Spleen (tissue), 11 donors: Measurements from ENCODE around the gene TMEM120B. TPM values are rescaled to one million over a fixed set of nuclear protein-coding genes. Genes with fewer than 3 reads are reported as not detected.

Source experiments
- DNase-seq: peaks from one replicate; pipeline ENCODE4 v3.0.0-alpha.2; 2020
- H3K27ac ChIP-seq, 8 donors: fragments of 200-600 bp; sonication (generic) in 7 of 8; 1 replicate in 4 of 8; 2 replicates in 4 of 8; pipeline versions ENCODE4 v1.5.0 to v1.8.0; 2016 to 2021; ENCODE audit warnings: inconsistent platforms in 4 of 8, mild to moderate bottlenecking in 4 of 8, moderate library complexity in 1 of 8
- H3K27me3 ChIP-seq, 7 donors: fragments of 200-600 bp; sonication (generic) in 6 of 7; replicated peaks in 1 of 7; 1 replicate in 4 of 7; 2 replicates in 3 of 7; pipeline versions ENCODE4 v1.5.0 to v1.8.0; 2016 to 2021; ENCODE audit warnings: inconsistent platforms in 3 of 7, mild to moderate bottlenecking in 1 of 7
- H3K36me3 ChIP-seq, 6 donors: fragments of 200-600 bp; sonication (generic) in 5 of 6; 1 replicate in 4 of 6; 2 replicates in 2 of 6; pipeline versions ENCODE4 v1.5.0 to v1.8.0; 2016 to 2021; ENCODE audit warnings: inconsistent platforms in 2 of 6
- H3K4me1 ChIP-seq, 6 donors: fragments of 200-600 bp; sonication (generic) in 5 of 6; 1 replicate in 3 of 6; 2 replicates in 3 of 6; pipeline versions ENCODE4 v1.5.0 to v1.8.0; 2016 to 2021; ENCODE audit warnings: inconsistent platforms in 3 of 6
- H3K4me3 ChIP-seq, 8 donors: fragments of 200-600 bp; sonication (generic) in 7 of 8; 1 replicate in 4 of 8; 2 replicates in 4 of 8; pipeline versions ENCODE4 v1.5.0 to v1.8.0; 2016 to 2021; ENCODE audit warnings: inconsistent platforms in 4 of 8, mild to moderate bottlenecking in 4 of 8, moderate library complexity in 2 of 8
- H3K9me3 ChIP-seq, 8 donors: fragments of 200-600 bp; sonication (generic) in 7 of 8; 1 replicate in 4 of 8; 2 replicates in 4 of 8; pipeline versions ENCODE4 v1.5.0 to v1.8.0; 2016 to 2021; ENCODE audit warnings: inconsistent platforms in 4 of 8
- CTCF ChIP-seq, 11 experiments: fragments of 200-600 bp in 7 of 11; fragments of 450-650 bp in 4 of 11; sonication (generic) in 4 of 11; IDR thresholded peaks in 8 of 11; conservative IDR thresholded peaks in 3 of 11; 1 replicate in 7 of 11; 2 replicates in 4 of 11; pipeline versions ENCODE4 v1.4.0 to v1.8.0; 2016 to 2021; ENCODE audit warnings: antibody characterized with exemption in 11 of 11, inconsistent platforms in 4 of 11, mild to moderate bottlenecking in 1 of 11
- POLR2A ChIP-seq, 3 donors: fragments of 450-650 bp; IDR thresholded peaks; one replicate each; pipeline ENCODE4 v1.5.1; 2017; ENCODE audit warnings: antibody characterized with exemption in 3 of 3, mild to moderate bottlenecking in 1 of 3
- POLR2AphosphoS5 ChIP-seq, 3 donors: sonication (generic); formaldehyde crosslinking; IDR thresholded peaks; one replicate each; pipeline ENCODE4 v1.5.1; 2017; ENCODE audit warnings: antibody characterized with exemption in 3 of 3
- WGBS, 5 donors: extraction: QIAGEN DNeasy Blood & Tissue Kit in 3 of 5; methylation state at CpG; one replicate each; pipeline versions ENCODE4 v1.1.5 to v1.1.7; 2013 to 2018; 5-methylcytosine and 5-hydroxymethylcytosine counted together
- intact Hi-C: fragments of 100-400 bp; cut with DNase I; formaldehyde crosslinking; loops from one replicate; pipeline ENCODE4 v1.15.0; 2023; ENCODE audit warnings: low total_unique reads
- polyA plus RNA-seq, 3 donors: library from polyadenylated mRNA; stranded (reverse); fragments of 200-250 nt; gene quantifications; one replicate each; pipeline ENCODE4 v1.2.1, GENCODE V29; 2013
- total RNA-seq, 7 donors: library from RNA; depleted of rRNA in 3 of 7; stranded (reverse); fragments of >200 nt in 3 of 7; fragmentation: NEBNext Ultra II Directional in 4 of 7; extraction: Animal tissue kit (Norgen Biotek cat#: 25700) in 4 of 7; gene quantifications; one replicate each; pipeline versions ENCODE4 v1.1.0 to v1.2.1, GENCODE V29; 2016 to 2021
- donor health status: healthy with polysubstance abuse.
- donor health status: DM: no; HTN: no; CAD: no; lungs with moderate emphysema.
- donor health status: DM: no; HTN: no; CAD: no.
- donor health status: Bipolar disorder and iron deficiency.
- donor health status: healthy.
- donor health status: DM: no; HTN: no; CAD: no.
- donor health status: DM: yes; HTN: yes; CAD: no.

Gene TMEM120B
- total and polyA plus RNA-seq, 10 donors, result 2.9 to 8.9 (median 5.8) TPM

- intact Hi-C loops, result no loop called here
- TF ChIP-seq POLR2A (IDR thresholded peaks at IDR 0.05), result peak in 1 of 3 donors; percentile 17
- peak; percentile 55 to 80 (median 72) for TF ChIP-seq POLR2AphosphoS5 (IDR thresholded peaks at IDR 0.05)
- TF ChIP-seq CTCF (IDR thresholded peaks at IDR 0.05 in 8 of 11, conservative IDR thresholded peaks at IDR 0.05 in 3 of 11), result peak in 1 of 11 experiments; percentile 3
- H3K36me3 ChIP-seq, result peaks cover 0 to 41% (median 18%) of the 10 kb centered on the region in 6 donors
- 0 to 2% (median 0%) methylated on average over 34 to 84 of the region's 84 CpGs for WGBS, 5 donors
- peak overlapping the region; percentile 60 to 92 (median 68) for H3K4me3 ChIP-seq
- H3K4me1 ChIP-seq, result peaks cover 34 to 71% (median 53%) of the 10 kb centered on the region in 6 donors
- H3K27ac ChIP-seq, result peak overlapping the region; percentile 99 to 100 (median 100)
- H3K9me3 ChIP-seq, result no peaks in the 10 kb centered on the region
- H3K27me3 ChIP-seq, result no peaks in the 10 kb centered on the region
- DNase-seq, result peak; percentile 96
Measured at GRCh38 chr12:121799842-121800693, 87.5 kb downstream of the TMEM120B start.

GRCh38 chr12:121800694-121801594 lies 88.4 kb downstream of the TMEM120B start:
- DNase-seq, result peak; percentile 95
- H3K4me1 ChIP-seq, result peaks cover 34 to 71% (median 50%) of the 10 kb centered on the region in 6 donors

GRCh38 chr12:121801595-121802484 lies 89.3 kb downstream of the TMEM120B start:
- no peaks in the 10 kb centered on the region for H3K9me3 ChIP-seq
- TF ChIP-seq POLR2AphosphoS5 (IDR thresholded peaks at IDR 0.05), result peak in 1 of 3 donors; percentile 61
- TF ChIP-seq POLR2A (IDR thresholded peaks at IDR 0.05), result peak in 1 of 3 donors; percentile 19
- no peak for TF ChIP-seq CTCF (IDR thresholded peaks at IDR 0.05 in 8 of 11, conservative IDR thresholded peaks at IDR 0.05 in 3 of 11)
- H3K27me3 ChIP-seq, result no peaks in the 10 kb centered on the region
- peak overlapping the region; percentile 99 to 100 (median 100) for H3K27ac ChIP-seq
- WGBS, 5 donors, result 1 to 2% (median 1%) methylated on average over 18 of the region's 18 CpGs
- H3K36me3 ChIP-seq, result peaks cover 0 to 34% (median 7%) of the 10 kb centered on the region in 6 donors
- intact Hi-C loops, result no loop called here
- H3K4me3 ChIP-seq, result peak overlapping the region; percentile 66 to 92 (median 72)
- DNase-seq, result peak; percentile 72
- peaks cover 33 to 71% (median 50%) of the 10 kb centered on the region in 6 donors for H3K4me1 ChIP-seq

More at GRCh38 chr12:121800694-121801594, 88.4 kb downstream of the TMEM120B start:
- H3K27ac ChIP-seq, result peak overlapping the region; percentile 99 to 100 (median 100)
- intact Hi-C loops, result no loop called here
- no peaks in the 10 kb centered on the region for H3K9me3 ChIP-seq
- 0 to 1% (median 1%) methylated on average over 57 to 86 of the region's 86 CpGs for WGBS, 5 donors
- no peaks in the 10 kb centered on the region for H3K27me3 ChIP-seq
- H3K36me3 ChIP-seq, result peaks cover 0 to 35% (median 12%) of the 10 kb centered on the region in 6 donors
- H3K4me3 ChIP-seq, result peak overlapping the region; percentile 66 to 92 (median 72)
- no peak for TF ChIP-seq CTCF (IDR thresholded peaks at IDR 0.05 in 8 of 11, conservative IDR thresholded peaks at IDR 0.05 in 3 of 11)
- TF ChIP-seq POLR2AphosphoS5 (IDR thresholded peaks at IDR 0.05), result peak; percentile 65 to 87 (median 86)
- TF ChIP-seq POLR2A (IDR thresholded peaks at IDR 0.05), result peak in 1 of 3 donors; percentile 63
